HG03469 (cell line): ENCODE data around the gene LRRK1.

Experiments
- ATAC-seq: cut with Tn5 transposase; IDR thresholded peaks from one replicate; pipeline ENCODE4 v1.9.1; 2021; ENCODE audit warnings: mild to moderate bottlenecking, moderate library complexity, moderate number of reproducible peaks; ENCODE audit not compliant: unreplicated experiment

Gene LRRK1

DNA sequence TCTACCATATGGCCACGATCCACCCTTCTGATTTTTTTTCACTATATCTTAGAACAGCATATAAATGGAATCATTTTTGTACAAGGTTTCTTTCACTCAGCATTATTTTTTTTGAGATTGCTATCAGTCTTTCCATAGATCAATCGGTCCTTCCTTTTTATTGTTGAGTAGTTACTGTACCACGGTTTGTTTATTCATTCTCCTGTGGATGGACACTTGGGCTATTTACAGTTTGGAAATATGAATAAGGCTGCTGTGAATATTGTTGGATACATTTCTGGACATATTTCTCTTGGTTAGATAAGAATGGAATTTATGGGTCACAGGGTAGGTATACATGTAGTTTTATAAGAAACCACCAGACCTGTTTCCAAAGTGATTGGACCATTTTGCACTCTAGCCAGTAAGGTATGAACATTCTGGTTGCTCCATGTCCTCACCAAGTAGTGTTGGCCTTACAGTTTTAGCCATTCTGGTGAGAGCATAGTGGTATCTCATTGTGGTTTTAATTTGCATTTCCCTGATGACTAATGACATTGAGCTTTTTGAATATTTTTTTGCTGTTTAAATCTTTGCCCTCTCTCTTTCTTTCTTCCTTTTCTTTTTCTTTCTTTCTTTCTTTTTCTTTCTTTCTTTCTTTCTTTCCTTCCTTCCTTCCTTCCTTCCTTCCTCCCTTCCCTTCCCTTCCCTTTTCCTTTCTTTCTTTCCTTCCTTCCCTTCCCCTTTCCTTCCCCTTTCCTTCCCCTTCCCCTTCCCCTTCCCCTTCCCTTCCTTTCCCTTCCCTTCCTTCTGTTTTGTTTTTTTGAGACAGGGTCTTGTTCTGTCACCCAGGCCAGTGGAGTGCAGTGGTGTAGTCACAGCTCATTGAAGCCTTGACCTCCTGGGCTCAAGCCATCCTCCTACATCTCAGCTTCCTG lies 49.2 kb downstream of the LRRK1 start:
- no peak for ATAC-seq

DNA sequence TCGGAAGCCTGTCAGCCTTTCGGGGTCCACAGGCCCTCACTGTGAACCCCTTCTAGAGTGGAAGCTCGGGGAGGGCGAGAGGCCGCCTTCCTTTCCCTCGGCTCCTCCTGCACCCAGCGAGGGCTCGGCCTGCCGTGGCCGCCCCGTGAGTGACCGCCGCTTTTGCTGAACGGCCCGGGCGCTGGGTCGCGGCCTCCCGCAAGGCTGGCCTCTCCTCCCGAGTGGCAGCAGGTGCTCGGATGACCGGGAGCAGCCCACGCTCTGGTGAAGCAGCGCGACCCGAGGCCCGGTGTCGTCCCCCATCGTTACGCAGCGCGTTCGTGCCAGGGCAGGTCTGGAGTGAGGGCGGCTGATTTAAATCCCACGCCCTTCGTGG lies 53.8 kb downstream of the LRRK1 start:
- ATAC-seq = no peak

DNA sequence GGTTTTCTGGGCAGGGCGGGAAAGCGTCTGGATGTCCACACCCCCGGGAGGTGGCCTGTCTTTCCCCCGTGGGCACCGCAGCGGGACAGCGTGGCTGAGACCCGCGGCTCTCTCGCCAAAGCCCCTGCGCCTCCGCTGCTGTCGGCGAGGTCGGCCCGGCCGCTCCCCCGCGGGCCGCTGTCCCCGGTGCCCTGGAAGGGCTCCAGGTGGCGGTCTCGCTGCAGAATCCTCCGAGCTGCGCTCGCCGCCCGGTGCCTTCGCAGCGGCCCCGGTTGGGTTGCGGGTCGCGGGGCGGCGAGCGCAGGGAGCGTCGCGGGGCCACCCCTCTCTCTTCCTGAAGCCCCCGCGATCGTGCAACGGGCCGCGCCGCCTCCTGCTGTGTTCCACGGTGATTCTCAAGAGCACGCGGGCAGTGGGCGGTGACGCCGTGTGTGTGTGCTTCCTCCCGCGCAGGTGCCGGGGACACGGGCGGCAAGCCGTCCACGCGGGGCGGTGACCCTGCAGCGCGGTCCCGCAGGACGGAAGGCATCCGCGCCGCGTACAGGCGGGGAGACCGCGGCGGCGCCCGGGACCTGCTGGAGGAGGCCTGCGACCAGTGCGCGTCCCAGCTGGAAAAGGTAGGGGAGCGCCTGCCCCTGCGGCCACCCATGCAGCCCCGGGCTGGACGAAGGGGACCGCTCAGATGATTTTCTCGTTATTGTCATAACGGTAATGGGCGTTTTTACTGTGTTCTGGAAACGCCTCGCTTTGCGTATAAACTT lies 54.4 kb downstream of the LRRK1 start:
- ATAC-seq = no peak

DNA sequence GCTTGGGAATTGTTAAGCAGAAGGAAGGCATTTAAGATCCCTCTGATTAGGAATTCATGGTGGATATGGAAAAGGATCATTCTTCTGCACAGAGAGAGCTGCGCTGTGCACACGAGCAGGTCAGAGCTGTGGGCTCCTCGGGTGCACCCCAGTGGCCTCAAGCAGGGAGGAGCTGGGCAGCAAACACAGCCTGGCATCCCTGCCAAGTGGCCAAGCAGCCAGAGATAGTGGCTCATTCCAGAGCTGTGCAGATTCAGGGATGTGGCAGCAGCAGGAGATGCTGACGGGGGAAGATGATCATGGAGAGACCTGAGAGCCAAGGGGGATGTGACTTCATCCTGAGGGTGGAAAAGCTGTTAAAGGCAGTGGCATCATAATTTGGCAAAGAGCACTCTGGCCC lies 55.9 kb downstream of the LRRK1 start:
- ATAC-seq = no peak

DNA sequence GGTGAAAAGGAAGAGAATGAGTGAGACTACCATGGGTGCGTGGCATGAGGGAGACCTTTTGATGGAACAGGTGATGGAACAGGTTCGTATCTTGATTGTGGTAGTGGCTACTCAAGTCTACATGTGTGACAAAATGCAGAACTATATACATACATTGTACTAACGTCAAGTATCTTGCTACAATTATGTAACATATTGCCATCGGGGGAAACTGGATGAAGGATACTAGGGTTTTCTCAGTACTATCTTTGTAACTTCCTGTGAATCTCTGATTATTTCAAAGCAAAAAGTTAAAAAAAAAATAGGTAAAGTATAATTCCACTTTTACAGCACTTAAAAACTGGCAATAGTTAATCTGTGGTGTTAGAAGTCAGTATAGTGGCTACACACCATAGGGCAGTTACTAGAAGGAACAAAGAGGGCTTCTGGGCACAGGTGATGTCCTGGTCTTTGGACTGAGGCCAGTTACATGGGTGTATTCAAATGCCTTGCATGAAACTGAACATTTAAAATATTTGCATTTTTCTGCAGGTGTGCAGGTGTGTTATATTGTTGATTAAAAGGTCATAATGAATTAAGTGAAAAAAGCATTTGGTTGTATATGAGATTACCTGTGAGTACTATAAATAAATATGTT lies 61.4 kb downstream of the LRRK1 start:
- ATAC-seq = no peak

DNA sequence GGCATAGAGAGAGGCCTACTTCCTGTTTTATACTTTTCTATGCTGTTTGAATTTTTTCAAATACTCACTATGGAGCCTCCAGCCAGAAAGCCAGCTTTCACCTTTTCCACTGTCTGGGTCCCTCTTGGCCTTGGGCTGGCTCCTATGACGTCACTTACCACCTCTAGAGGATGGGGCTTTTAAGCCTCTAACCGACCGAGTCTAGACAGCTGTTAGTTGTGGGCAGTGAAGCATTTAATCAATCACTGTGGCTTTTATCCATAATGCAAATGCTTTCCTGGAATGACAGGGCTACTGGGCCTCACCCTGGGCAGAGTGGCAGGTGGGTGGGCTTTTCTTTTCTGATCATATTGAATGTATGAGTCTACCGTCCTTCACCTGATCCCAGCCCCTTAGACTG lies 61.9 kb downstream of the LRRK1 start:
- ATAC-seq = no peak

DNA sequence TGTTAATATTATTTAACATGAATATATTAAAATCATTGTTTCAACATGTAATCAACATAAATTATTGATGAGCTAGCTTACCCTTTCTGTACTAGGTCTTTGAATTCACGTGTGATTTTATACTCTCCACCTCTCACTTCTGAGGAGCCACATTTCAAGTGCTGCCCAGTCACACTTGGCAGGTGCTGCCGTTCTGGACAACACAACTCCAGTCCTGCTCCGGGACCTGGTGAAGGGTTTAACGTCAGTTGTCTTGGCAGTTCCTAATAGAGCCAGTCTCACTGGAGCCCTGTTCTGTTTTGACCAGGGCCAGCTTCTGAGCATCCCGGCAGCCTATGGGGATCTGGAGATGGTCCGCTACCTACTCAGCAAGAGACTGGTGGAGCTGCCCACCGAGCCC lies 64.1 kb downstream of the LRRK1 start:
- no peak for ATAC-seq

DNA sequence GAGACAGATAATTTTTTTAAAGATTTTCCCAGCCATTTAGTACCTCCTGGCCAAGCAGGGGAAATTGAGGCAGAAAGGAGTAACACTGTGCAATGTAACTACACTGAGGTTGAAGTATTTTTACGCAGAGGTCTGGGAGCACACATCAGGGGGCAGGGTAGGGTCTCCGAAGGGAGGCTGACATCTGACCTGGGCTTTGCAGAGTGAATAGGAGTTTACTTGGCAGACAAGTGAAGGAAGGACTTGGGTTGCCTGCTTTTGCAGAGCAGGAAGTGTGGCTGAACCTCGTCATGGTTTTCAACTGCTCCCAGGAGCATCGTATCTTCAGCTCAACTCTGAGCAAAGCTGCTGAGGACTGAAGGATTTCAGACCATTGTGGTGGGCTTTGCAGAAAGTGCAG lies 66.2 kb downstream of the LRRK1 start:
- ATAC-seq = no peak

DNA sequence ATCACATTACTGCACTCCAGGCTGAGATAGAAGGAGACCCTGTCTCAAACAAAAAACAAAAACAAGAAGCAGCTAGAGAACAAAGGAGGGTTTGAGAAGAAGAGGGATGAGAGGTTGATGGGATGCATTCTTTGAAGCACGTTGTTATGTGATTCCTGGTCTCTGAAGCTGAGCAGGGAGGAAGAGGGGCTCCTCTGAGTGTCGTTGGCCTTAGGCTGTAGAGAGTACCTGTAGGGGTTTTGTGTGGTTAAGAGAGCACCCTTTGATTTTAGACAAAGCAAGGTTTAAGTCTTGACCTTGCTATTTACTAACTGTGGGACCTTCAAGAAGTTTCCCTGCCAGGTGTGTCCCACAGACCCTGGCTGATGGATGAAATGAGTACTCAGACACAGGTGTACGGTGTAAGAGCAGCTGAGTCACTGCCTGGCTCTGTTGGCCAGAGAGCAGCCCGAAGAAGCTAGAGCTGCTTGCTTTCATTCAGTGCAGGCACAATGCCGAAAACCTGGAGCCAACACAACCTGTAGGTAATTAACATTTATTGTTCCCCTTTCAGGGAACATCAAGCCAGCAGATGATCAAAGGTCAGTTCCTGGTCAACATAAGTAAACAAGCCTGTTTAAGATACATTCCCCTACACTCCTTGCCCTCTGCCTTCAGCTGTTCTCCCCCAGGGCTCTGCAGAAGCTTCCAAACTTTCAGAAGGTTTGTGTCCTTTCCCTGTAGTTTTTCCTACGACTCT lies 67.2 kb downstream of the LRRK1 start:
- ATAC-seq = no peak

DNA sequence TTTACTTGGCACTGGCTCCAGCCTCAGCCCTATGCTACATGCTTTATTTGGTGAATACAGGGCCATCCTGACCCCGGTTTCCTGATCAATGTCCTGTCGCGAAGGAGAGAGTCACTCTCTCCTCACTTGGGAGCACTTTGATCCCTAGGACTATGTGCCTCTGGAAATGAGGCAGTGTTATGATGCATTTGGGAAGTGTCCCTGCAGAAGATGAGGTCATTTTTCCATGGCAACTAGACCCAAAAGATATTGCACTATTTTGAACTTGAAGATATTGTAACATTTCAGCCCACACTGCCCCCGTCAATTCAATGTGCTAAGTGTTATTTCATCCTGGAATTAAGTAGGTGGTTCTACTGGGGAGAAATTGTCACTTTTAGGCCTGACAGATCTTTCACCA lies 68.0 kb downstream of the LRRK1 start:
- no peak for ATAC-seq

DNA sequence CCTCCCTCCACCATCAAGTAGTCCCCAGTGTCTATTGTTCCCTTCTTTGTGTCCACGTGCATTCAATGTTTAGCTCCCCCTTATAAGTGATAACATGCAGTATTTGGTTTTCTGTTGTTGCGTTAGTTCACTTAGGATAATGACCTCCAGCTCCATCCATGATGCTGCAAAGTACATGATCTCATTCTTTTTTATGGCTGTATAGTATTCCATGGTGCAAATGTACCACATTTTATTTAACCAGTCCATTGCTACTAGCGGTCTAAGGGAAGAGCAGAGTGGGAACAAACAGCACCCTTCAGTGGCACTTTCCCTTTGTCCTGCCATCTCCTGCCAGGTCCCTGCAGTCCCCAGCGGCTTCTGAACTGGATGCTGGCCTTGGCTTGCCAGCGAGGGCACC lies 69.1 kb downstream of the LRRK1 start:
- ATAC-seq = no peak

DNA sequence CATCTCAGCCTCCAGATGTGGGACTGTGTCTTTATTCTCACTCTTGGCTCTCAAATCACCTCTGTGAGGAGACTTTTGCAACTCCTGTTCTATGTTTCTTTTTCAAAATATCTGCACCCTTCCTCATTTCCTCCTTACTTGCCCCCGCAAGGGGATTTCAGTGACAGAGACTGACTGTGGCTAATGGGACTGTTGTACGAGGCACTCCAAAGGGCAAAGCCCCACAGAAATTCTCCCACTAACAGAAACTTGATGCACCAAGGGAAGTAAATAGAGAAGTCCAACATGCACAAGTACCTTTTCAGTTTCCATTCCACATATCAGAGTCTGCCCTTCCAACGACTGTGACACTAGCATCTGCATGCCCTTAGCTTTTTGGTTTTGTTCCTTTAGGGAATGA lies 69.7 kb downstream of the LRRK1 start:
- no peak for ATAC-seq

DNA sequence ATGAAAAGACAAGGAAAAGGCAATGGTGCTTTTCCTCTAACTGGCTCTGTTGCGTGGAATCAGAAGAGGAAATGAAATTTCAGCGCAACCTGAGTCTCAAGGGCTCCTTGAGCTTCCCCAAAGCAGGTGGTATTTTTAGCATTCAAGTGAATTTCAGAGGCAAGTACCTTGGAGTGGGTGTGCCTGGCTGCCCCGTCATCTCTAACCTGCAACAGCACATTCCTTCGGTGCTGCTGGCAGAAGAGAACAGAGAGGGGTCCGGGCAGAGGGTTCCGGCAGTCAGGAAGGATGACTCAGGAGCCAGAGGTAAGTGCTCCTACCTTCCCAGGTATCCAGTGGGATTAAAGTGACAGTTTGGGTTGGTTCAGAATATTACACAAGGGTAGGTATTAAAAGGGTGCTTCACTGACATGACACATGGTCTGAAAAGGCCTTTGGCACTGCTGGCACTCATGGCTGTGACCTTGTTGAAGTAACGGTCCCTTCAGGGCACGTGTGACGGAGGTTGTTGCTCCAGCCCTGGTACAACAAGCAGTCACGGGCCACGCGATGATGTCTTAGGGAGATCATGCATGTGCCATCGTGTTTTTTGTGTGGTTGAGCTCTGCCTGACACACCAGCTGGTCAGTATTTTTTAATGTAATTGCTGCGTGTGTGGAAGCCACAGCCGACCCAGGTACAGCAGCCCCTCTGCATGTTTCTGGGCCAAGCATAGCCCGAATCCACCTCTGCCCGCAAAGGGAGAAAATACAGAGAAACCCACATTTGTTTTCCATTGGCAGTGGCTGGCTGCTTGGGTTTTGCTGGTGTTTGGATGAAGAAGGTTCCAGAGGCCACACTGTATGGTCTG lies 75.7 kb downstream of the LRRK1 start:
- no peak for ATAC-seq

DNA sequence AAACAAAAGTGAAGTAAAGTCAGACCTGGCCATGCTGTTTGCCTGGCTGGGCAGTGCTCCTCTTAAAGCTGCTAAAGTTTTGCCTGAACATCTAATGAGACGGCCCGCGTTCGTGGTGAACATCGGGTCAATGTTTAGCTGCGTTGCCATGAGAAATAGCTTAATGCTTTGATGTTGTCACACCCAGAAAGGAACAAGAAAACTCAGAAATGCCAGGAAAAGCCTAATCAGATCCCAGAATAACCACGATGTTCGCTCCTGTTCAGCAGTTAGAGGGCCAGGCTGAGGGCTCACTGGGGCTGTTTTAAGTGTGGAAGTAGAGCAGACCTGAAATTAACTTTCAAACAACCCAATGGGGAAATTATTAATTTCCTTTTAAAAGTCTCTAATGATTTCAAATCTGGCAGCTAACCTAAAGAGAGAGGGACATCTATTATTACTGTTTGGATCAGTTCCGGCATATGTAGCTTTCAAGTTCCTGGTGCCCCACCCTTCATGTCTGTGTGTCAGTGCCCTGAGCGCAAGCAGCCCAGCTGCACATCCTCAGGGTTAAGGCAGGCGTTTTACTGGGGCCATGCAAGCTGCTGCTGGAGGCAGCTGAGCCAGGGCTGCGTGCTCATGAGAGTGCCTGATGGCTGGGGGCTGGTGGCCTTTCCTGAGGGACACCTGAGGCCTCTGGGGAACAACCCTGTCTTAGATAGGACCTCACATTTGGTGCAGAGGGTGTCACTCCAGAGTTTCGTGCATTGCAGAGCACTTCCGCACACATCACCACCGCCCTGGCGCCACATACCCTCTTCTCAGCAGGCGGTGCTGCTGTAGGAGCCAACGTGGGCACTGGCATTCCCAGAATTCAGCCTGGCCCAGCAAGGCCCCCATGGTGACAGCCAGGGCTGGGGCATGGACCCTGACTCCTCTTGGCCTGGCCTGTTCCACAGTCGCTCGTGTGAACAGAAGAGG lies 76.6 kb downstream of the LRRK1 start:
- ATAC-seq = no peak

DNA sequence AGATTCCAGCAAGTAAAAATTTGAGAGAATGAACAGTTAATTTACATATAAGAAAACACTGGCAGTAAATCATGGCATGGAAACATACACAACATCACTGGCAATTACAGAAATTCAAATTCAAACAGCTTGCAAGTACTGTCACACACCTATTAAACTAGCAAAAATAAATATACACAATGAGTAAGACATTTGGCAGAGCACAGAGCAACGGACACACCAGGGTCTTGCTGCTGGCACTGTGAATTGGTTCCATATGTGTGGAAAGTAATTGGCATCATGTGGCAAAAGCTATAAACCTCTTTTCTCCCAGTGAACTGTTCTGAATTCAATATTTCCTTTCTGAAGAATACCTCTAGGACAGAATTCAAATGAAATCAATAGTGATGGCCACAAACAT lies 78.3 kb downstream of the LRRK1 start:
- ATAC-seq = no peak

DNA sequence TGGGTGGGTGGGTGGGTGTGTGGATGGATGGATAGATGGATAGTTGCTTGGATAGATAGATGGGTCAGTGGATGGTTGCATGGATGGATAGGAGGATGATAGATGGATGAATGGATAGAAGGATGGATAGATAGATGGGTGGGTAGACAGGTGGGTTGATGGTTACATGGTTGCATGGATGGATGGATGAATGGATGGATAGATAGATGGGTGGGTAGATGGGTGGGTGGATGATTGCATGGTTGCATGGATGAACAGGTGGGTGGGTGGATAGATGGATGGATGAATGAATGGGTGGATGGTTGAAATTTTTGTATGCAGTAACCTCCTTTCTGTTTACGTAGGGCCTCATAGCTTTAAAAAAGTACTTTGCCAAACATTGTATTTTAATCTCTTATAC lies 79.5 kb downstream of the LRRK1 start:
- no peak for ATAC-seq

DNA sequence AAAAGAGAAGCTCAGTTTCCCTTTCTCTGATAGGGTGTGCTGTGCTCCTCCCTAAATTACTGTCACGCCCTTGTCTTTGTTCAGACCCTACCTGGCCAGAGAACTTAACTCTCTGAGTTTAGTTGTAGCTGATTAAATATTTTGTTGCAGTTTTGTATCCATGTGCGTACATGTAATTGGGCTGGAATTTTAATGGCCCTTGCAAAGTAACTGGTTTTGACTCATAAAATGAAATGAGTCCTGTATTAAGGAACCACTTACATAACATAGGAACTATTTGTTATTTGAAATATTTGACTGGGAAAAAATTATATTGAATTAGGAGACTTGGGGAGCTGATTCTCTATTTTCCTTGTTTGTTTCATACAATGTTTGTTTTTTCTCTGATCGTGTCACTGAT lies 80.2 kb downstream of the LRRK1 start:
- ATAC-seq = no peak

DNA sequence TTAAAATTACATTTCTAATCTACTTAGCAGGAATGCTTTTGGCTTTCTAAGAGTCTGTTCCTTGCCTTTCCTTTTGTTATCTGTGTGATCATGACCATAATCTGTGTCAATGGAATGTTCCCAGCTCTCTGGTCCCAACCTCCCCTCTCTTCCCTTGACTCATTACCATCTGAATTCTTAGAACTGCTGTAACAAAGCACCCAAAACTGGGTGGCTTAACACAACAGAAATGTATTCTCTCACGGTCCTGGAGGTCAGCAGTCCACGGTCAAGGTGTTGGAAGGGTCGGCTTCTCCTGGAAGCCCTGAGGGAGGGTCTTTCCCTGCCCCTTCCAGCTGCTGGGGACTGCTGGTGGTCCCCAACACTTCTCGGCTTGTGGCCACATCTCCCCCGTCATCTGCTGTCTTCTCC lies 81.1 kb downstream of the LRRK1 start:
- no peak for ATAC-seq

DNA sequence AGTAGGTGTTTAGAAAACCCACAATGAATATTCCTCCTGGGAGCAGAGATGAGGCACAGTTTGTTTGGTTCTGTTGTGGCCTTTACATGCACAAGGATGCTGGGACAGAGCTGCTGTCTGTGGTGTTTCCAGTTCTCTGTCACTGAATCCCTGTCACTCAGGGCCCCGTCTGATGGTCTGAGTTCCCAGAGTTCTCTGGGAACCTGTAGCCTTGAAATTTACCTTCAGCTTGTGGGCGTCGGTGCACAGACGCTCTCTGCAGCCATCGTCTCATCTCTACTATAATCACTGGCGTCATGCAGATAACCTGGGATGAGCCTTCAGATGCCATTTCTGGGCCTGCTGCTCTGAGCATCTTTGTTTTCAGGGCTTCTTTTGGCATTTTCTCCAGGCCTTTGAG lies 81.9 kb downstream of the LRRK1 start:
- ATAC-seq = no peak
